LNCaP clone FGC (cell line): ENCODE measurements around the gene ALMS1.

Experiments
- DNase-seq: peaks from one replicate; pipeline ENCODE4 v3.0.0-alpha.2; 2011; ENCODE audit warnings: low read depth
- H3K4me3 ChIP-seq: 2 replicates; pipeline ENCODE4 v1.5.1; 2011; ENCODE audit warnings: mild to moderate bottlenecking, low read depth, low read length, control low read depth
- CTCF ChIP-seq: IDR thresholded peaks from 2 replicates; pipeline ENCODE4 v1.5.1; 2012; ENCODE audit warnings: mild to moderate bottlenecking; ENCODE audit not compliant: control insufficient read depth, insufficient read depth; ENCODE audit errors: extremely low read depth

ALMS1 gene

DNA sequence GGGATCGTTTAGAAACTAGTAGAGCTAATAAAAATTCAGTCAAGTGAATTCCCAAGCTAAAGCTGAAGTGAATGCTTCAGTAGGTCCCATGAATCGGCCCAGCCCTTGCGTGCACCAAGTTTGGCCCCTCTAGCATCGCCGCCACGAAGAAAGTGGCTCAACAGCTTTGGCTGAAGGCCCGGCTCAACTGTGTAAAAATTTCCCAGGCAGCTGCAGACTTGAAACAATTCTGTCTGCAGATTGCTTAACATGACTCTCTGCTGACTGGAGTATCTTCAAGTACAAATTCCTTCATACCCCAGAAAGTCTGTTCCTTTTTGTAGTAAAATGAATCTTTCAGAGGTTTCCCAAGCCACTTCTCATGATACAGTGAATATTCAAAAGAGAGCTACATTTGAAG lies 32.7 kb downstream of the ALMS1 start:
- no peak overlapping the region for H3K4me3 ChIP-seq
- DNase-seq = no peak
- TF ChIP-seq CTCF = no peak

- no peak for DNase-seq
- no peak for TF ChIP-seq CTCF
- no peak overlapping the region for H3K4me3 ChIP-seq
Observed at GRCh38 chr2:73423913-73424312, 38.3 kb downstream of the ALMS1 start.

- DNase-seq = no peak
- no peak for TF ChIP-seq CTCF
- H3K4me3 ChIP-seq = no peak overlapping the region
Observed at GRCh38 chr2:73426176-73426575, 40.5 kb downstream of the ALMS1 start.

- no peak for DNase-seq
- no peak for TF ChIP-seq CTCF
- no peak overlapping the region for H3K4me3 ChIP-seq
Observed at GRCh38 chr2:73436019-73436418, 50.4 kb downstream of the ALMS1 start.

GRCh38 chr2:73444202-73444601 lies 58.6 kb downstream of the ALMS1 start:
- no peak for TF ChIP-seq CTCF
- no peak for DNase-seq
- H3K4me3 ChIP-seq = no peak overlapping the region

DNA sequence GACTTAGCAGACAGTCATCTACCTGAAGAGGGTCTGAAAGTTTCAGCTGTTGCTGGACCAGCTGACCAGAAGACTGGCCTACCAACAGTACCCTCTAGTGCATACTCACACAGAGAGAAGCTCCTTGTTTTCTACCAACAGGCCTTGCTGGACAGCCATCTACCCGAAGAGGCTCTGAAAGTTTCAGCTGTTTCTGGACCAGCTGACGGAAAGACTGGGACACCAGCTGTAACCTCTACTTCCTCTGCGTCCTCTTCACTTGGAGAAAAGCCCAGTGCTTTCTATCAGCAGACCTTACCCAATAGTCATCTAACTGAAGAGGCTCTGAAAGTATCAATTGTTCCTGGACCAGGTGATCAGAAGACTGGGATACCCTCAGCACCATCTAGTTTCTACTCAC lies 63.2 kb downstream of the ALMS1 start:
- no peak overlapping the region for H3K4me3 ChIP-seq
- no peak for TF ChIP-seq CTCF
- DNase-seq = no peak

- no peak for TF ChIP-seq CTCF
- DNase-seq = no peak
- no peak overlapping the region for H3K4me3 ChIP-seq
Observed at GRCh38 chr2:73449404-73449803, 63.8 kb downstream of the ALMS1 start.
